COLO829 (cell line): ENCODE data around the gene CPNE5.

Source experiments
- DNase-seq: peaks from one replicate; pipeline ENCODE4 v3.0.0; 2012; ENCODE audit warnings: low spot score

CPNE5 gene

GRCh38 chr6:36838896-36839748 is at the start of gene CPNE5:
Gene CPNE5 (minus strand): TSS chr6:36839444. CDS start chr6:36839377, 67 bp downstream.
- DNase-seq, result no peak

- no peak for DNase-seq
Observed at GRCh38 chr6:36888115-36888643, 48.9 kb upstream of the CPNE5 start.

- DNase-seq, result no peak
Observed at GRCh38 chr6:36886950-36887618, 47.8 kb upstream of the CPNE5 start.

- DNase-seq, result peak; percentile 95
Observed at GRCh38 chr6:36885461-36886401, 46.5 kb upstream of the CPNE5 start, which contains the start of gene C6orf89. Gene C6orf89 (plus strand): TSS chr6:36885952. CDS start chr6:36899445, 13,493 bp downstream.

- no peak for DNase-seq
Observed at GRCh38 chr6:36884610-36885009, 45.4 kb upstream of the CPNE5 start.

- no peak for DNase-seq
Observed at GRCh38 chr6:36875250-36875633, 36.0 kb upstream of the CPNE5 start.

- DNase-seq, result peak; percentile 98
Observed at GRCh38 chr6:36874443-36875249, 35.4 kb upstream of the CPNE5 start, which contains the start of gene PPIL1. Gene PPIL1 (minus strand): TSS chr6:36874803. CDS start chr6:36874772, 31 bp downstream.

- peak; percentile 40 for DNase-seq
Observed at GRCh38 chr6:36873612-36874442, 34.6 kb upstream of the CPNE5 start.

- no peak for DNase-seq
Observed at GRCh38 chr6:36873115-36873514, 33.9 kb upstream of the CPNE5 start.

- DNase-seq, result no peak
Observed at GRCh38 chr6:36871686-36872085, 32.4 kb upstream of the CPNE5 start.

GRCh38 chr6:36867471-36868224 is 28.4 kb upstream of the CPNE5 start:
- no peak for DNase-seq

- no peak for DNase-seq
Observed at GRCh38 chr6:36865835-36866234, 26.6 kb upstream of the CPNE5 start.

GRCh38 chr6:36863670-36864540 is 24.7 kb upstream of the CPNE5 start:
- DNase-seq, result no peak

GRCh38 chr6:36862848-36863382 is 23.7 kb upstream of the CPNE5 start:
- DNase-seq, result no peak

GRCh38 chr6:36862164-36862847 is 23.1 kb upstream of the CPNE5 start:
- DNase-seq, result no peak

- no peak for DNase-seq
Observed at GRCh38 chr6:36860126-36860525, 20.9 kb upstream of the CPNE5 start.

GRCh38 chr6:36858407-36858981 is 19.2 kb upstream of the CPNE5 start:
- no peak for DNase-seq
